ENCODE measurements around the gene BRI3BP.

- no peak for TF ChIP-seq CTCF (IDR thresholded peaks at IDR 0.05; ENCODE audit: insufficient read depth, low read depth, low read length)
- TF ChIP-seq EZH2 (IDR thresholded peaks at IDR 0.05; ENCODE audit: insufficient read depth, low read length): no peak
Measured at GRCh38 chr12:125068391-125068790, 74.9 kb downstream of the BRI3BP start.
